GM12892 (cell line): ENCODE measurements around the gene CCDC136.

Experiments used
- POLR2A ChIP-seq: IDR thresholded peaks from 2 replicates; pipeline ENCODE4 v1.6.1; 2011; ENCODE audit warnings: low read depth, low read length, control low read depth
- POLR2AphosphoS5 ChIP-seq: IDR thresholded peaks from 2 replicates; pipeline ENCODE4 v1.6.1; 2011; ENCODE audit warnings: low read depth, low read length, control low read depth

- TF ChIP-seq POLR2AphosphoS5, result no peak
- TF ChIP-seq POLR2A, result no peak
Observed at GRCh38 chr7:128848289-128849155, 56.8 kb downstream of the CCDC136 start.
